K562 (cell line): ENCODE data around the gene KCNK7.

Source experiments
- FOXJ3 ChIP-seq: sonication (generic); formaldehyde crosslinking; IDR thresholded peaks from 2 replicates; pipeline ENCODE4 v1.4.0; 2020; ENCODE audit warnings: mild to moderate bottlenecking, missing genetic modification reagents
- IRF2 ChIP-seq: sonication (generic); formaldehyde crosslinking; IDR thresholded peaks from 2 replicates; pipeline ENCODE4 v1.8.1; 2022; ENCODE audit warnings: mild to moderate bottlenecking, missing genetic modification reagents
- JUN ChIP-seq, 2 experiments: sonication (generic) in 1 of 2; formaldehyde crosslinking in 1 of 2; IDR thresholded peaks; 2 replicates each; pipeline versions ENCODE4 v1.6.1 to v1.8.0; 2012 to 2022; ENCODE audit warnings: borderline replicate concordance in 2 of 2, mild to moderate bottlenecking in 2 of 2, improper control_type of control experiment in 1 of 2, low read depth in 1 of 2, low read length in 1 of 2, missing genetic modification reagents in 1 of 2
- RUNX1 ChIP-seq: sonication (generic); IDR thresholded peaks from 2 replicates; pipeline ENCODE4 v1.6.1; 2016; ENCODE audit warnings: antibody characterized with exemption, low read depth
- ZNF274 ChIP-seq: IDR thresholded peaks from 2 replicates; pipeline ENCODE4 v1.6.1; 2011; ENCODE audit warnings: low read depth, mild to moderate bottlenecking, low read length, moderate library complexity, borderline replicate concordance
- TF ChIP-seq, protein P1 (sequence below): sonication (generic); formaldehyde crosslinking; IDR thresholded peaks from 2 replicates; pipeline ENCODE4 v1.8.1; 2023; ENCODE audit warnings: mild to moderate bottlenecking, missing genetic modification reagents, moderate library complexity
- TF ChIP-seq, protein P2 (sequence below): sonication (generic); formaldehyde crosslinking; IDR thresholded peaks from 2 replicates; pipeline ENCODE4 v1.5.0; 2020; ENCODE audit warnings: missing genetic modification reagents
- TF ChIP-seq, protein P3 (sequence below): IDR thresholded peaks from 3 replicates; pipeline ENCODE4 v1.6.1; 2011; ENCODE audit warnings: borderline replicate concordance, mild to moderate bottlenecking, moderate library complexity; ENCODE audit not compliant: insufficient read length; ENCODE audit errors: extremely low read depth

DNA sequence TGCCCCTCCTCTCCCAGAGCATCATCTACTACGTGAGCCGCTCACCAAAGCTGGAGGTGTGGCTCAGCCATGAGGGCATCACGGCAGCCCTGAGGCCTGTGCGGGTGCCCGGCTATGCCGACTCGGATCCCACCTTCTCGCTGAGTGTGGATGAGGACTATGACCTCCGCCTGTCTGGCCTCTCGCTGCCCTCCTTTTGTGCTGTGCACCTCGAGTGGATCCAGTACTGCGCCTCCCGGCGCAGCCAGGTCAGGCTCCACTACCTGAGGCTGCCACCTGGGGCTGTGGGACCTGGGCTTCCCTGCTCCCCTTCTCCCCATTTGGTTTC is 38.5 kb upstream of the KCNK7 start:
- TF ChIP-seq, protein P1, sequence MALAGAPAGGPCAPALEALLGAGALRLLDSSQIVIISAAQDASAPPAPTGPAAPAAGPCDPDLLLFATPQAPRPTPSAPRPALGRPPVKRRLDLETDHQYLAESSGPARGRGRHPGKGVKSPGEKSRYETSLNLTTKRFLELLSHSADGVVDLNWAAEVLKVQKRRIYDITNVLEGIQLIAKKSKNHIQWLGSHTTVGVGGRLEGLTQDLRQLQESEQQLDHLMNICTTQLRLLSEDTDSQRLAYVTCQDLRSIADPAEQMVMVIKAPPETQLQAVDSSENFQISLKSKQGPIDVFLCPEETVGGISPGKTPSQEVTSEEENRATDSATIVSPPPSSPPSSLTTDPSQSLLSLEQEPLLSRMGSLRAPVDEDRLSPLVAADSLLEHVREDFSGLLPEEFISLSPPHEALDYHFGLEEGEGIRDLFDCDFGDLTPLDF = no peak
- TF ChIP-seq, protein P2, sequence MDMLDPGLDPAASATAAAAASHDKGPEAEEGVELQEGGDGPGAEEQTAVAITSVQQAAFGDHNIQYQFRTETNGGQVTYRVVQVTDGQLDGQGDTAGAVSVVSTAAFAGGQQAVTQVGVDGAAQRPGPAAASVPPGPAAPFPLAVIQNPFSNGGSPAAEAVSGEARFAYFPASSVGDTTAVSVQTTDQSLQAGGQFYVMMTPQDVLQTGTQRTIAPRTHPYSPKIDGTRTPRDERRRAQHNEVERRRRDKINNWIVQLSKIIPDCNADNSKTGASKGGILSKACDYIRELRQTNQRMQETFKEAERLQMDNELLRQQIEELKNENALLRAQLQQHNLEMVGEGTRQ (CRISPR knock-in tag) = no peak
- TF ChIP-seq JUN (IDR thresholded peaks at IDR 0.05; ENCODE audit: borderline replicate concordance, low read depth, low read length) (no peak), JUN (CRISPR knock-in tag; IDR thresholded peaks at IDR 0.05; ENCODE audit: borderline replicate concordance) (no peak), RUNX1 (no peak), IRF2 (CRISPR knock-in tag) (no peak), FOXJ3 (CRISPR knock-in tag) (no peak), ZNF274 (no peak)
- TF ChIP-seq, protein P3, sequence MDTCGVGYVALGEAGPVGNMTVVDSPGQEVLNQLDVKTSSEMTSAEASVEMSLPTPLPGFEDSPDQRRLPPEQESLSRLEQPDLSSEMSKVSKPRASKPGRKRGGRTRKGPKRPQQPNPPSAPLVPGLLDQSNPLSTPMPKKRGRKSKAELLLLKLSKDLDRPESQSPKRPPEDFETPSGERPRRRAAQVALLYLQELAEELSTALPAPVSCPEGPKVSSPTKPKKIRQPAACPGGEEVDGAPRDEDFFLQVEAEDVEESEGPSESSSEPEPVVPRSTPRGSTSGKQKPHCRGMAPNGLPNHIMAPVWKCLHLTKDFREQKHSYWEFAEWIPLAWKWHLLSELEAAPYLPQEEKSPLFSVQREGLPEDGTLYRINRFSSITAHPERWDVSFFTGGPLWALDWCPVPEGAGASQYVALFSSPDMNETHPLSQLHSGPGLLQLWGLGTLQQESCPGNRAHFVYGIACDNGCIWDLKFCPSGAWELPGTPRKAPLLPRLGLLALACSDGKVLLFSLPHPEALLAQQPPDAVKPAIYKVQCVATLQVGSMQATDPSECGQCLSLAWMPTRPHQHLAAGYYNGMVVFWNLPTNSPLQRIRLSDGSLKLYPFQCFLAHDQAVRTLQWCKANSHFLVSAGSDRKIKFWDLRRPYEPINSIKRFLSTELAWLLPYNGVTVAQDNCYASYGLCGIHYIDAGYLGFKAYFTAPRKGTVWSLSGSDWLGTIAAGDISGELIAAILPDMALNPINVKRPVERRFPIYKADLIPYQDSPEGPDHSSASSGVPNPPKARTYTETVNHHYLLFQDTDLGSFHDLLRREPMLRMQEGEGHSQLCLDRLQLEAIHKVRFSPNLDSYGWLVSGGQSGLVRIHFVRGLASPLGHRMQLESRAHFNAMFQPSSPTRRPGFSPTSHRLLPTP = no peak
